Progenitor cell of endocrine pancreas (in vitro differentiated cells): Measurements from ENCODE around the gene OTUD7B. TPM values are rescaled to one million over a fixed set of nuclear protein-coding genes. Genes with fewer than 3 reads are reported as not detected.

ENCODE experiments used
- DNase-seq: peaks from one replicate; pipeline ENCODE4 v3.0.0; 2021; ENCODE audit warnings: low spot score; ENCODE audit not compliant: unreplicated experiment
- H3K27ac Mint-ChIP-seq: 2 replicates; pipeline ENCODE4 v1.8.0; 2021; ENCODE audit warnings: mild to moderate bottlenecking, moderate library complexity, mixed read lengths
- H3K27me3 Mint-ChIP-seq: 2 replicates; pipeline ENCODE4 v1.8.0; 2021; ENCODE audit warnings: mixed read lengths
- H3K36me3 Mint-ChIP-seq: 2 replicates; pipeline ENCODE4 v1.8.0; 2022; ENCODE audit warnings: mixed read lengths; ENCODE audit not compliant: insufficient read depth
- H3K4me1 Mint-ChIP-seq: 2 replicates; pipeline ENCODE4 v1.8.0; 2021; ENCODE audit warnings: low read depth, mixed read lengths
- H3K4me3 Mint-ChIP-seq: 2 replicates; pipeline ENCODE4 v1.8.0; 2021; ENCODE audit warnings: low read depth, mild to moderate bottlenecking, moderate library complexity, mixed read lengths
- H3K9me3 Mint-ChIP-seq: 2 replicates; pipeline ENCODE4 v1.8.0; 2021; ENCODE audit warnings: low read depth, mixed read lengths
- total RNA-seq: library from RNA; stranded (reverse); gene quantifications from 2 replicates; pipeline ENCODE4 v1.2.1, GENCODE V29; 2021
- TF ChIP-seq, protein P1 (sequence below): fragments of 200-600 bp; sonication (generic); IDR thresholded peaks from one replicate; pipeline ENCODE4 v1.5.0; 2021; ENCODE audit warnings: antibody characterized with exemption, mild to moderate bottlenecking; ENCODE audit not compliant: unreplicated experiment

The OTUD7B gene
- total RNA-seq, 1 donor from 2014 or later, result 29.1 TPM

- Mint-ChIP-seq H3K9me3 (no peaks in the 10 kb centered on the region), H3K36me3 (peaks cover 10% of the 10 kb centered on the region), H3K27me3 (peaks cover 6% of the 10 kb centered on the region), H3K4me1 (peaks cover 13% of the 10 kb centered on the region), H3K27ac (peak overlapping the region; percentile 10), H3K4me3 (no peak overlapping the region)
- TF ChIP-seq, protein P1, sequence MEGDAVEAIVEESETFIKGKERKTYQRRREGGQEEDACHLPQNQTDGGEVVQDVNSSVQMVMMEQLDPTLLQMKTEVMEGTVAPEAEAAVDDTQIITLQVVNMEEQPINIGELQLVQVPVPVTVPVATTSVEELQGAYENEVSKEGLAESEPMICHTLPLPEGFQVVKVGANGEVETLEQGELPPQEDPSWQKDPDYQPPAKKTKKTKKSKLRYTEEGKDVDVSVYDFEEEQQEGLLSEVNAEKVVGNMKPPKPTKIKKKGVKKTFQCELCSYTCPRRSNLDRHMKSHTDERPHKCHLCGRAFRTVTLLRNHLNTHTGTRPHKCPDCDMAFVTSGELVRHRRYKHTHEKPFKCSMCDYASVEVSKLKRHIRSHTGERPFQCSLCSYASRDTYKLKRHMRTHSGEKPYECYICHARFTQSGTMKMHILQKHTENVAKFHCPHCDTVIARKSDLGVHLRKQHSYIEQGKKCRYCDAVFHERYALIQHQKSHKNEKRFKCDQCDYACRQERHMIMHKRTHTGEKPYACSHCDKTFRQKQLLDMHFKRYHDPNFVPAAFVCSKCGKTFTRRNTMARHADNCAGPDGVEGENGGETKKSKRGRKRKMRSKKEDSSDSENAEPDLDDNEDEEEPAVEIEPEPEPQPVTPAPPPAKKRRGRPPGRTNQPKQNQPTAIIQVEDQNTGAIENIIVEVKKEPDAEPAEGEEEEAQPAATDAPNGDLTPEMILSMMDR, result no peak
- no peak for DNase-seq
Observed at GRCh38 chr1:149929856-149930255, 80.7 kb downstream of the OTUD7B start.

GRCh38 chr1:149928401-149928724 is 82.2 kb downstream of the OTUD7B start:
- H3K4me1 Mint-ChIP-seq, result peaks cover 13% of the 10 kb centered on the region
- TF ChIP-seq, protein P1, result no peak
- H3K36me3 Mint-ChIP-seq, result peaks cover 20% of the 10 kb centered on the region
- peak overlapping the region; percentile 99 for H3K27ac Mint-ChIP-seq
- no peak for DNase-seq
- H3K27me3 Mint-ChIP-seq, result peaks cover 6% of the 10 kb centered on the region
- H3K9me3 Mint-ChIP-seq, result no peaks in the 10 kb centered on the region
- H3K4me3 Mint-ChIP-seq, result peak overlapping the region; percentile 91

- peak within 1 kb of the TSS; percentile 91 for H3K4me3 Mint-ChIP-seq
- peaks cover 6% of the 10 kb centered on the region for H3K27me3 Mint-ChIP-seq
- no peaks in the 10 kb centered on the region for H3K9me3 Mint-ChIP-seq
Observed at GRCh38 chr1:149927563-149928400, 82.7 kb downstream of the OTUD7B start, which contains the start of gene SF3B4. Gene SF3B4 (minus strand): TSS chr1:149927803. CDS start chr1:149927759, 44 bp downstream.

DNA sequence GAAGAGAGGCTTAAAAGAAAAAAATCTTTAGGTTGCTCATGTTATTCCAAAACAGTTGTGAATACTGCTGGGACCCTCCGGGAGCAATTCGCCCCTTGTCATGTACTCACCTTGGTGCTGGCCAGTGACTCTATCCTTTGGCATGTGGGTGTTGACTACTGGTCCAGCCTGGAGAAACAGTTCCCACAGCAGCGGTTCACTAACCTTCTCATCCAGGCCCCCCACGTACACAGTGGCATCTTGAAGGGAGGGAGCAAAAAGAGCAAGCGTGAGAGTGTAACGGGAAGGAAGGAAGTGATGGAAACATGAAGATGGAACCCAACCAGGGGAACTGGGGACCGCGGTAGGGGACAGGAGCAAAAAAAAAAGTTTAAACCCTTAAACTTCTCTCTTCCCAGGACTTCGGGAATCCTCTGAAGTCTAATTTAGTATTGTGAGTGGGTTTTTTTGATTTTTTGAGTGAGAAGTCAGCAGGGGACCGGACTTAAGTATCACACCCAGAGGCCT is 83.4 kb downstream of the OTUD7B start:
- H3K4me1 Mint-ChIP-seq, result peaks cover 13% of the 10 kb centered on the region
- no peak for DNase-seq
- H3K36me3 Mint-ChIP-seq, result peaks cover 26% of the 10 kb centered on the region
- H3K4me3 Mint-ChIP-seq, result peak overlapping the region; percentile 91
- peak overlapping the region; percentile 99 for H3K27ac Mint-ChIP-seq
- TF ChIP-seq, protein P1, result no peak
- peaks cover 6% of the 10 kb centered on the region for H3K27me3 Mint-ChIP-seq
- no peaks in the 10 kb centered on the region for H3K9me3 Mint-ChIP-seq

More at GRCh38 chr1:149927563-149928400, 82.7 kb downstream of the OTUD7B start, which contains the start of gene SF3B4:
- TF ChIP-seq, protein P1, result no peak
- DNase-seq, result peak; percentile 79
- Mint-ChIP-seq H3K4me1 (peaks cover 13% of the 10 kb centered on the region), H3K27ac (peak within 1 kb of the TSS; percentile 99), H3K36me3 (peaks cover 23% of the 10 kb centered on the region)

- Mint-ChIP-seq H3K4me1 (peaks cover 13% of the 10 kb centered on the region), H3K27me3 (peaks cover 2% of the 10 kb centered on the region), H3K4me3 (peak overlapping the region; percentile 91), H3K9me3 (no peaks in the 10 kb centered on the region), H3K36me3 (peaks cover 26% of the 10 kb centered on the region), H3K27ac (no peak overlapping the region)
- no peak for DNase-seq
- TF ChIP-seq, protein P1, result no peak
Observed at GRCh38 chr1:149926296-149926695, 84.2 kb downstream of the OTUD7B start.
